OCI-LY1 (cell line): ENCODE data around the gene DIDO1.
A peak's percentile ranks its signal among the peaks of the same experiment; 100 is the strongest.

Source experiments
- H2AFZ ChIP-seq: fragments of 200-600 bp; sonication (generic), shearing (Covaris generic); 2 replicates; pipeline ENCODE4 v1.6.0; 2014; ENCODE audit warnings: antibody characterized with exemption, mild to moderate bottlenecking, low read length
- H3F3A ChIP-seq: fragments of 200-600 bp; sonication (generic), shearing (Covaris generic); 2 replicates; pipeline ENCODE4 v1.6.0; 2014; ENCODE audit warnings: mild to moderate bottlenecking, antibody characterized with exemption, low read length, moderate library complexity; ENCODE audit not compliant: insufficient read depth
- H3K27ac ChIP-seq: fragments of 200-600 bp; sonication (generic); 2 replicates; pipeline ENCODE4 v1.5.1; 2014; ENCODE audit warnings: low read length, mixed run types, mild to moderate bottlenecking, low read depth; ENCODE audit not compliant: poor library complexity, severe bottlenecking
- H3K27me3 ChIP-seq: fragments of 200-600 bp; sonication (generic); 2 replicates; pipeline ENCODE4 v1.6.0; 2014; ENCODE audit warnings: antibody characterized with exemption, mild to moderate bottlenecking, low read length, moderate library complexity; ENCODE audit not compliant: insufficient read depth
- H3K36me3 ChIP-seq: fragments of 200-600 bp; sonication (generic); 2 replicates; pipeline ENCODE4 v1.6.1; 2014; ENCODE audit warnings: mild to moderate bottlenecking, antibody characterized with exemption, low read length, moderate library complexity, mixed read lengths; ENCODE audit not compliant: insufficient read depth
- H3K4me1 ChIP-seq: fragments of 200-600 bp; sonication (generic); 2 replicates; pipeline ENCODE4 v1.5.1; 2014; ENCODE audit warnings: mild to moderate bottlenecking, low read length, moderate library complexity; ENCODE audit not compliant: insufficient read depth, severe bottlenecking
- H3K4me2 ChIP-seq: fragments of 200-600 bp; sonication (generic), shearing (Covaris generic); 2 replicates; pipeline ENCODE4 v1.6.1; 2014; ENCODE audit warnings: low read length
- H3K4me3 ChIP-seq: fragments of 200-600 bp; sonication (generic); 2 replicates; pipeline ENCODE4 v1.5.1; 2014; ENCODE audit warnings: low read length, low read depth, mild to moderate bottlenecking, mixed read lengths; ENCODE audit not compliant: poor library complexity, severe bottlenecking
- H3K79me2 ChIP-seq: fragments of 200-600 bp; shearing (Covaris generic); 2 replicates; pipeline ENCODE4 v1.6.1; 2016; ENCODE audit warnings: mixed run types, low read length, mixed read lengths; ENCODE audit not compliant: insufficient read depth
- H3K9ac ChIP-seq: fragments of 200-600 bp; sonication (generic), shearing (Covaris generic); 2 replicates; pipeline ENCODE4 v1.6.1; 2014; ENCODE audit warnings: mild to moderate bottlenecking, low read length, mixed read lengths
- H3K9me2 ChIP-seq: fragments of 200-600 bp; sonication (generic), shearing (Covaris generic); 2 replicates; pipeline ENCODE4 v1.6.1; 2014; ENCODE audit warnings: low read depth, mild to moderate bottlenecking, low read length, mixed read lengths
- H3K9me3 ChIP-seq: fragments of 200-600 bp; shearing (Covaris generic); 2 replicates; pipeline ENCODE4 v1.6.1; 2014; ENCODE audit warnings: low read length, mixed read lengths
- H4K20me1 ChIP-seq: fragments of 200-600 bp; sonication (generic), shearing (Covaris generic); 2 replicates; pipeline ENCODE4 v1.6.0; 2016; ENCODE audit warnings: mild to moderate bottlenecking, low read length; ENCODE audit not compliant: insufficient read depth
- CTCF ChIP-seq: fragments of 200-600 bp; sonication (generic), shearing (Covaris generic); IDR thresholded peaks from 2 replicates; pipeline ENCODE4 v1.5.1; 2017; ENCODE audit warnings: mild to moderate bottlenecking, antibody characterized with exemption, low read length, moderate library complexity, mixed read lengths
- EZH2 ChIP-seq: fragments of 200-600 bp; sonication (generic), shearing (Covaris generic); IDR thresholded peaks from 2 replicates; pipeline ENCODE4 v1.8.0; 2017; ENCODE audit warnings: borderline replicate concordance, mixed run types, mild to moderate bottlenecking, antibody characterized with exemption, low read length, moderate library complexity, mixed read lengths

DIDO1 gene

GRCh38 chr20:62935204-62935967 lies 9.1 kb upstream of the DIDO1 start:
- H4K20me1 ChIP-seq: no peaks in the 10 kb centered on the region
- TF ChIP-seq CTCF: no peak
- no peak for TF ChIP-seq EZH2
- H3K27ac ChIP-seq: no peak overlapping the region
- no peak overlapping the region; the same call in 1 of the 2 replicates for H3K4me2 ChIP-seq
- no peaks in the 10 kb centered on the region for H3K9me2 ChIP-seq
- H3K4me3 ChIP-seq: no peak overlapping the region
- peaks cover 46% of the 10 kb centered on the region for H3K4me1 ChIP-seq
- H3K9ac ChIP-seq: no peak overlapping the region
- H3K9me3 ChIP-seq: no peaks in the 10 kb centered on the region
- no peak overlapping the region for H2AFZ ChIP-seq
- H3K27me3 ChIP-seq: no peaks in the 10 kb centered on the region
- H3K79me2 ChIP-seq: peaks cover 90% of the 10 kb centered on the region
- H3F3A ChIP-seq: no peaks in the 10 kb centered on the region
- peaks cover 44% of the 10 kb centered on the region for H3K36me3 ChIP-seq

GRCh38 chr20:62933966-62934365 lies 7.7 kb upstream of the DIDO1 start:
- no peak overlapping the region for H3K4me3 ChIP-seq
- no peaks in the 10 kb centered on the region for H3K9me3 ChIP-seq
- H4K20me1 ChIP-seq: no peaks in the 10 kb centered on the region
- H3K4me2 ChIP-seq: no peak overlapping the region
- peaks cover 84% of the 10 kb centered on the region for H3K79me2 ChIP-seq
- peaks cover 49% of the 10 kb centered on the region for H3K4me1 ChIP-seq
- no peak overlapping the region for H2AFZ ChIP-seq
- H3K27ac ChIP-seq: no peak overlapping the region
- H3F3A ChIP-seq: no peaks in the 10 kb centered on the region
- H3K36me3 ChIP-seq: peaks cover 44% of the 10 kb centered on the region
- no peak for TF ChIP-seq CTCF
- TF ChIP-seq EZH2: no peak
- no peak overlapping the region for H3K9ac ChIP-seq
- H3K27me3 ChIP-seq: no peaks in the 10 kb centered on the region
- H3K9me2 ChIP-seq: no peaks in the 10 kb centered on the region

- H2AFZ ChIP-seq: no peak overlapping the region
- no peaks in the 10 kb centered on the region for H3K27me3 ChIP-seq
- peaks cover 44% of the 10 kb centered on the region for H3K36me3 ChIP-seq
- H3K4me3 ChIP-seq: no peak overlapping the region
- no peaks in the 10 kb centered on the region for H4K20me1 ChIP-seq
- no peak overlapping the region for H3K27ac ChIP-seq
- H3K9me2 ChIP-seq: no peaks in the 10 kb centered on the region
- no peaks in the 10 kb centered on the region for H3K9me3 ChIP-seq
- no peak for TF ChIP-seq CTCF
- no peak for TF ChIP-seq EZH2
- no peak overlapping the region for H3K9ac ChIP-seq
- peak overlapping the region; percentile 6; the same call in 1 of the 2 replicates for H3K4me2 ChIP-seq
- peaks cover 60% of the 10 kb centered on the region for H3K4me1 ChIP-seq
- H3F3A ChIP-seq: no peaks in the 10 kb centered on the region
- peaks cover 65% of the 10 kb centered on the region for H3K79me2 ChIP-seq
These were observed 5.2 kb upstream of the DIDO1 start for GRCh38 chr20:62931464-62931863.
